ENCODE measurements around the gene GSG1. TPM values are rescaled to one million over a fixed set of nuclear protein-coding genes. Genes with fewer than 3 reads are reported as not detected.

GSG1 gene
- total and polyA plus RNA-seq, 4 donors: not detected

- Histone ChIP-seq H3K4me3 (no peak overlapping the region), H3K27me3 (ENCODE audit: control insufficient read depth in 3 of 3, insufficient read depth in 3 of 3, low read length in 2 of 3) (no peaks in the 10 kb centered on the region), H3K9ac (ENCODE audit: insufficient read depth in 1 of 2, low read length in 2 of 2) (no peak overlapping the region), H3K36me3 (ENCODE audit: control insufficient read depth in 4 of 4, insufficient read depth in 4 of 4, low read length in 4 of 4) (no peaks in the 10 kb centered on the region), H3K4me1 (ENCODE audit: control insufficient read depth in 5 of 5, insufficient read depth in 5 of 5, low read length in 5 of 5) (peaks cover 0 to 14% (median 2%) of the 10 kb centered on the region in 5 donors), H3K27ac (ENCODE audit: low read depth in 1 of 2, low read length in 1 of 2) (peak overlapping the region in 1 of 2 donors; percentile 45), H3K9me3 (ENCODE audit: control insufficient read depth in 4 of 4, insufficient read depth in 3 of 4, low read length in 3 of 4) (no peaks in the 10 kb centered on the region)
- WGBS, 2 donors: 77 to 89% methylated on average over 7 of the region's 7 CpGs
- TF ChIP-seq, protein P1, sequence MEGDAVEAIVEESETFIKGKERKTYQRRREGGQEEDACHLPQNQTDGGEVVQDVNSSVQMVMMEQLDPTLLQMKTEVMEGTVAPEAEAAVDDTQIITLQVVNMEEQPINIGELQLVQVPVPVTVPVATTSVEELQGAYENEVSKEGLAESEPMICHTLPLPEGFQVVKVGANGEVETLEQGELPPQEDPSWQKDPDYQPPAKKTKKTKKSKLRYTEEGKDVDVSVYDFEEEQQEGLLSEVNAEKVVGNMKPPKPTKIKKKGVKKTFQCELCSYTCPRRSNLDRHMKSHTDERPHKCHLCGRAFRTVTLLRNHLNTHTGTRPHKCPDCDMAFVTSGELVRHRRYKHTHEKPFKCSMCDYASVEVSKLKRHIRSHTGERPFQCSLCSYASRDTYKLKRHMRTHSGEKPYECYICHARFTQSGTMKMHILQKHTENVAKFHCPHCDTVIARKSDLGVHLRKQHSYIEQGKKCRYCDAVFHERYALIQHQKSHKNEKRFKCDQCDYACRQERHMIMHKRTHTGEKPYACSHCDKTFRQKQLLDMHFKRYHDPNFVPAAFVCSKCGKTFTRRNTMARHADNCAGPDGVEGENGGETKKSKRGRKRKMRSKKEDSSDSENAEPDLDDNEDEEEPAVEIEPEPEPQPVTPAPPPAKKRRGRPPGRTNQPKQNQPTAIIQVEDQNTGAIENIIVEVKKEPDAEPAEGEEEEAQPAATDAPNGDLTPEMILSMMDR (IDR thresholded peaks at IDR 0.05; ENCODE audit: control extremely low read depth, extremely low read depth): no peak
- ATAC-seq (ENCODE audit: insufficient read depth, low FRiP score) (no peak), DNase-seq (no peak)
Measured at GRCh38 chr12:13116259-13116658, 12.8 kb upstream of the GSG1 start.

DNA sequence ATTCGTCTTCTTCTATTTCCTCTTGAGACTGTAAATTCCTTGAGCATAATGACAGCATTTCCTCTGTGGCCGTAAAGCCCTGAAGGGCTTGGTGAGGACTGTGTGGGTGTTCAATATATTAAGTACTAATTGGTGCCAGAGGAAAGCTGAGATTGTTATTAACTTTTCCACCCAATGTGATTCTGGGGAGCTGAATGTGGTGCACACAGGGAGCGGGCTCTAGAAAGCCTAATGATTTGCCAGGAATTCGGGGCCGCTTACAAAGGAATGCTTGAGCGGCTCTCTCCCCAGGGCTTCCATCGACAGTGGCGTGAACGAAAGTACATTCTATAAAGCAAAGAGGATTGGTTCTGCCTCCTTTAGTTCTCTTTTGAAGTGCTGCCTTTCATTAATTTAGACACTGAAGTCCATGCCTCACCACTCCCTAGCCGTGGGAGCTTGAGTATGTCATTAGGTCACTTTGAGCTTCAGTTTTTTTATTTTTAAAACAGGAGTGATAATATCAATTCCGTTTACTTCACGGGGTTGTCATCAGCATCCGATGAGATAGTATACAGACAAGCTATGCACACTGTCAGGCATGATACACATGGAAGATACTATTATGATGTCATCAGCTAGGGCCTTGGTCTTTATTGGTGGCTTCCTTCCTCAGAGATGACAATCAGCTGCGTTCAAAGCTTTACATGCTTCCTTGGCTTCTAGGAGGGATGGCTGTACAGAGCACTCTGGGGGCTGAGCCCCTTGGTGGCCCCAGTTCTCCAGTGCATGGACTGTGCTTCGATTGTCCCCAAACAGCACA lies 11.0 kb upstream of the GSG1 start:
- Histone ChIP-seq H3K4me1 (ENCODE audit: control insufficient read depth in 5 of 5, insufficient read depth in 5 of 5, low read length in 5 of 5) (peaks cover 0 to 14% (median 2%) of the 10 kb centered on the region in 5 donors), H3K36me3 (ENCODE audit: control insufficient read depth in 4 of 4, insufficient read depth in 4 of 4, low read length in 4 of 4) (no peaks in the 10 kb centered on the region), H3K27me3 (ENCODE audit: control insufficient read depth in 3 of 3, insufficient read depth in 3 of 3, low read length in 2 of 3) (no peaks in the 10 kb centered on the region), H3K9ac (ENCODE audit: insufficient read depth in 1 of 2, low read length in 2 of 2) (peak overlapping the region in 1 of 2 donors; percentile 50), H3K9me3 (ENCODE audit: control insufficient read depth in 4 of 4, insufficient read depth in 3 of 4, low read length in 3 of 4) (no peaks in the 10 kb centered on the region), H3K4me3 (no peak overlapping the region), H3K27ac (ENCODE audit: low read depth in 1 of 2, low read length in 1 of 2) (peak overlapping the region in 1 of 2 donors; percentile 50)
- 57 to 73% methylated on average over 15 of the region's 15 CpGs for WGBS, 2 donors
- DNase-seq: peak; percentile 50 to 69 (median 57)
- peak; percentile 41 for ATAC-seq (ENCODE audit: insufficient read depth, low FRiP score)
- TF ChIP-seq, protein P1 (IDR thresholded peaks at IDR 0.05; ENCODE audit: control extremely low read depth, extremely low read depth): no peak

- H3K36me3 ChIP-seq (ENCODE audit: control insufficient read depth in 4 of 4, insufficient read depth in 4 of 4, low read length in 4 of 4): no peaks in the 10 kb centered on the region
- ATAC-seq (ENCODE audit: insufficient read depth, low FRiP score) (no peak), DNase-seq (no peak)
- peaks cover 0 to 4% (median 0%) of the 10 kb centered on the region in 4 donors for H3K9me3 ChIP-seq (ENCODE audit: control insufficient read depth in 4 of 4, insufficient read depth in 3 of 4, low read length in 3 of 4)
- no peak overlapping the region for H3K4me3 ChIP-seq
- TF ChIP-seq, protein P1 (IDR thresholded peaks at IDR 0.05; ENCODE audit: control extremely low read depth, extremely low read depth): no peak
- peaks cover 0 to 14% (median 2%) of the 10 kb centered on the region in 5 donors for H3K4me1 ChIP-seq (ENCODE audit: control insufficient read depth in 5 of 5, insufficient read depth in 5 of 5, low read length in 5 of 5)
- no peak overlapping the region for H3K9ac ChIP-seq (ENCODE audit: insufficient read depth in 1 of 2, low read length in 2 of 2)
- no peak overlapping the region for H3K27ac ChIP-seq (ENCODE audit: low read depth in 1 of 2, low read length in 1 of 2)
- WGBS, 2 donors: 92 to 97% methylated on average over 6 of the region's 6 CpGs
- no peaks in the 10 kb centered on the region for H3K27me3 ChIP-seq (ENCODE audit: control insufficient read depth in 3 of 3, insufficient read depth in 3 of 3, low read length in 2 of 3)
Measured at GRCh38 chr12:13112968-13113367, 9.5 kb upstream of the GSG1 start.

Measured in lung (tissue), 12 donors.